ENCODE data around the gene AP1M1.

The AP1M1 gene

GRCh38 chr19:16257509-16258002, 59.8 kb downstream of the AP1M1 start:
- Mint-ChIP-seq H3K9me3 (no peaks in the 10 kb centered on the region), H3K27me3 (no peaks in the 10 kb centered on the region), H3K36me3 (ENCODE audit: insufficient read depth) (peaks cover 10% of the 10 kb centered on the region), H3K4me3 (no peak overlapping the region), H3K4me1 (peaks cover 46% of the 10 kb centered on the region), H3K27ac (ENCODE audit: low read depth) (no peak overlapping the region)
- ATAC-seq (replicated peaks; ENCODE audit: extremely low read depth, poor library complexity, severe bottlenecking) (no peak), DNase-seq (ENCODE audit: low spot score in 2 of 2) (no peak)

- Mint-ChIP-seq H3K36me3 (ENCODE audit: insufficient read depth) (peaks cover 10% of the 10 kb centered on the region), H3K9me3 (no peaks in the 10 kb centered on the region), H3K4me1 (peaks cover 50% of the 10 kb centered on the region), H3K27ac (ENCODE audit: low read depth) (no peak overlapping the region), H3K4me3 (no peak overlapping the region), H3K27me3 (no peaks in the 10 kb centered on the region)
- no peak for ATAC-seq (replicated peaks; ENCODE audit: extremely low read depth, poor library complexity, severe bottlenecking)
- DNase-seq (ENCODE audit: low spot score in 2 of 2) = no peak
These were observed 60.8 kb downstream of the AP1M1 start for GRCh38 chr19:16258440-16258903.

GRCh38 chr19:16259385-16260159, 61.9 kb downstream of the AP1M1 start:
- peaks cover 50% of the 10 kb centered on the region for H3K4me1 Mint-ChIP-seq
- peaks cover 10% of the 10 kb centered on the region for H3K36me3 Mint-ChIP-seq (ENCODE audit: insufficient read depth)
- no peak for ATAC-seq (replicated peaks; ENCODE audit: extremely low read depth, poor library complexity, severe bottlenecking)
- DNase-seq (ENCODE audit: low spot score in 2 of 2) = no peak
- no peaks in the 10 kb centered on the region for H3K9me3 Mint-ChIP-seq
- peak overlapping the region; percentile 71 for H3K27ac Mint-ChIP-seq (ENCODE audit: low read depth)
- no peak overlapping the region for H3K4me3 Mint-ChIP-seq
- no peaks in the 10 kb centered on the region for H3K27me3 Mint-ChIP-seq

- Mint-ChIP-seq H3K27me3 (no peaks in the 10 kb centered on the region), H3K4me3 (no peak overlapping the region), H3K9me3 (no peaks in the 10 kb centered on the region), H3K4me1 (peaks cover 49% of the 10 kb centered on the region), H3K36me3 (ENCODE audit: insufficient read depth) (peaks cover 7% of the 10 kb centered on the region), H3K27ac (ENCODE audit: low read depth) (peak overlapping the region; percentile 71)
- DNase-seq (ENCODE audit: low spot score in 2 of 2) (no peak), ATAC-seq (replicated peaks; ENCODE audit: extremely low read depth, poor library complexity, severe bottlenecking) (no peak)
These were observed 62.6 kb downstream of the AP1M1 start for GRCh38 chr19:16260160-16260811.

GRCh38 chr19:16260812-16261161, 63.1 kb downstream of the AP1M1 start:
- no peaks in the 10 kb centered on the region for H3K9me3 Mint-ChIP-seq
- DNase-seq (ENCODE audit: low spot score in 2 of 2) (no peak), ATAC-seq (replicated peaks; ENCODE audit: extremely low read depth, poor library complexity, severe bottlenecking) (no peak)
- H3K4me3 Mint-ChIP-seq = peak overlapping the region; percentile 10
- H3K27ac Mint-ChIP-seq (ENCODE audit: low read depth) = peak overlapping the region; percentile 71
- peaks cover 49% of the 10 kb centered on the region for H3K4me1 Mint-ChIP-seq
- peaks cover 7% of the 10 kb centered on the region for H3K36me3 Mint-ChIP-seq (ENCODE audit: insufficient read depth)
- no peaks in the 10 kb centered on the region for H3K27me3 Mint-ChIP-seq

GRCh38 chr19:16261584-16262368, 64.1 kb downstream of the AP1M1 start:
- Mint-ChIP-seq H3K4me1 (peaks cover 52% of the 10 kb centered on the region), H3K27ac (ENCODE audit: low read depth) (peak overlapping the region; percentile 90), H3K27me3 (no peaks in the 10 kb centered on the region), H3K9me3 (no peaks in the 10 kb centered on the region), H3K36me3 (ENCODE audit: insufficient read depth) (peaks cover 4% of the 10 kb centered on the region), H3K4me3 (peak overlapping the region; percentile 47)
- ATAC-seq (replicated peaks; ENCODE audit: extremely low read depth, poor library complexity, severe bottlenecking) (no peak), DNase-seq (ENCODE audit: low spot score in 2 of 2) (no peak)

GRCh38 chr19:16262618-16263017, 64.9 kb downstream of the AP1M1 start:
- Mint-ChIP-seq H3K9me3 (no peaks in the 10 kb centered on the region), H3K4me3 (peak overlapping the region; percentile 47), H3K4me1 (peaks cover 59% of the 10 kb centered on the region), H3K36me3 (ENCODE audit: insufficient read depth) (peaks cover 2% of the 10 kb centered on the region), H3K27me3 (no peaks in the 10 kb centered on the region), H3K27ac (ENCODE audit: low read depth) (peak overlapping the region; percentile 90)
- no peak for DNase-seq (ENCODE audit: low spot score in 2 of 2)
- no peak for ATAC-seq (replicated peaks; ENCODE audit: extremely low read depth, poor library complexity, severe bottlenecking)

- Mint-ChIP-seq H3K27me3 (no peaks in the 10 kb centered on the region), H3K36me3 (ENCODE audit: insufficient read depth) (peaks cover 2% of the 10 kb centered on the region), H3K27ac (ENCODE audit: low read depth) (peak overlapping the region; percentile 90), H3K4me1 (peaks cover 60% of the 10 kb centered on the region), H3K9me3 (no peaks in the 10 kb centered on the region), H3K4me3 (no peak overlapping the region)
- no peak for DNase-seq (ENCODE audit: low spot score in 2 of 2)
- no peak for ATAC-seq (replicated peaks; ENCODE audit: extremely low read depth, poor library complexity, severe bottlenecking)
These were observed 65.5 kb downstream of the AP1M1 start for GRCh38 chr19:16263141-16263761.

- H3K27me3 Mint-ChIP-seq = no peaks in the 10 kb centered on the region
- ATAC-seq (replicated peaks; ENCODE audit: extremely low read depth, poor library complexity, severe bottlenecking) (no peak), DNase-seq (ENCODE audit: low spot score in 2 of 2) (no peak)
- peaks cover 58% of the 10 kb centered on the region for H3K4me1 Mint-ChIP-seq
- peak overlapping the region; percentile 67 for H3K27ac Mint-ChIP-seq (ENCODE audit: low read depth)
- peaks cover 2% of the 10 kb centered on the region for H3K36me3 Mint-ChIP-seq (ENCODE audit: insufficient read depth)
- no peak overlapping the region for H3K4me3 Mint-ChIP-seq
- H3K9me3 Mint-ChIP-seq = no peaks in the 10 kb centered on the region
These were observed 67.5 kb downstream of the AP1M1 start for GRCh38 chr19:16265205-16265604.

- ATAC-seq (replicated peaks; ENCODE audit: extremely low read depth, poor library complexity, severe bottlenecking) = no peak
- DNase-seq (ENCODE audit: low spot score in 2 of 2) = no peak
- H3K36me3 Mint-ChIP-seq (ENCODE audit: insufficient read depth) = peaks cover 2% of the 10 kb centered on the region
- no peaks in the 10 kb centered on the region for H3K9me3 Mint-ChIP-seq
- H3K4me1 Mint-ChIP-seq = peaks cover 50% of the 10 kb centered on the region
- peak overlapping the region; percentile 55 for H3K4me3 Mint-ChIP-seq
- no peaks in the 10 kb centered on the region for H3K27me3 Mint-ChIP-seq
- peak overlapping the region; percentile 89 for H3K27ac Mint-ChIP-seq (ENCODE audit: low read depth)
These were observed 68.3 kb downstream of the AP1M1 start for GRCh38 chr19:16265890-16266585.

GRCh38 chr19:16266586-16266942, 68.9 kb downstream of the AP1M1 start:
- ATAC-seq (replicated peaks; ENCODE audit: extremely low read depth, poor library complexity, severe bottlenecking) (peak; percentile 84), DNase-seq (ENCODE audit: low spot score in 2 of 2) (peak; percentile 52 to 57)
- Mint-ChIP-seq H3K27me3 (no peaks in the 10 kb centered on the region), H3K4me1 (peaks cover 45% of the 10 kb centered on the region), H3K27ac (ENCODE audit: low read depth) (peak overlapping the region; percentile 89), H3K36me3 (ENCODE audit: insufficient read depth) (peaks cover 2% of the 10 kb centered on the region), H3K9me3 (no peaks in the 10 kb centered on the region), H3K4me3 (peak overlapping the region; percentile 55)
